NCI-H187 treated with DMSO at 0.1 percent for 48 hours (cell line): ENCODE results near the gene TFPI2.

ENCODE experiments used
- DNase-seq: peaks from one replicate; lab custom pipeline; 2025; lab: John Stamatoyannopoulos, UW

TFPI2 gene

GRCh38 chr7:93906267-93906666, 15.7 kb upstream of the TFPI2 start, which contains the start of gene GNGT1:
Gene GNGT1, plus strand, starts transcription at chr7:93906567. Its CDS starts 180 bp downstream, at chr7:93906747.
- no peak for DNase-seq

DNA sequence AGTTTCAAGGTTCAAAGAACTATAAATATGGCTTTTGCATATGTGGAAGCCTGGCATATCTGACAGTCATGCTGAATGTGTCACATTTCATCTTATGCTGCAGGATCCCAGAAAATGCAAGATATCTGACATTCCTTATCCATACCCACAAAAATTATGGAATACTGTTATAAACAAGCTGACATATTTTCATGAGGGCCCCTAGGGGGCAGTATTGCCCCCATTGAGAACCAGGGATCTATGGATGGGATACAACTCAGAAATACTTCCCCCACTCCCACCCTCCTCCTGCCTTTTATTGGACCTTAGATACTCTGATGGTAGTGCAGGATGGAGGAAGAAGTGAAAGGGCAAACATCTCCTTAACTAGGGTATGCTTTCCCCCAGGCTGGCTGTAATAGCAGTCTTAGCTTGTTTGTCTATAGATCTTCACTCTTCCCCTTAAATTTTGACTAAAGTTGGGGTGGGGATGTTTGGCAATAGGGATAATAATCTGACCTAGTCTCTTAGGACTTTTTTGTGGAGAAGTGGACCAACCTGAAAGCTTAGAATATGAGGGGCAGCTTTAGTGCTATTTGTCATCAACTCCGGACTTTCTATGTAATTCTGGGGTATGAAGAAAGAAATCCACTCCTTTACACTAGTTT, 12.3 kb upstream of the TFPI2 start:
- DNase-seq = no peak

DNA sequence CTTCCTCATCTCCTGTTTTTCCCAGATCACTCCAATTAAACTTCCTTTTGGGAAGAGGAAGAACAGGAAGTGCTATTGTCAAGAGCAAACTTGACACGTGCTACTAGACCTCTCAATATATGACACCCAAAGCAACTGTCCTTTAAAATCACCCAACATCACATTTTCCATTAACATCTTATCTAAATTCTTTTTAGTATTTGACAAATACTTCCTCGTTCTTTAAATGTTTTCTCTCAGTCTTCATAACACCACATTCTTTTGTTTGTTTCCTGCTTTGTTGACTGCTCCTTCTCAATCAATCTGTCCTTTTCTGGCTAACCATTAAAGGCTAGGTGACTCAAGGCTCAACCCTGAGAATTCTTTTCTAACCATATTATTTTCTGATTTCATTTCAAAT, 7.1 kb upstream of the TFPI2 start:
- DNase-seq = no peak

DNA sequence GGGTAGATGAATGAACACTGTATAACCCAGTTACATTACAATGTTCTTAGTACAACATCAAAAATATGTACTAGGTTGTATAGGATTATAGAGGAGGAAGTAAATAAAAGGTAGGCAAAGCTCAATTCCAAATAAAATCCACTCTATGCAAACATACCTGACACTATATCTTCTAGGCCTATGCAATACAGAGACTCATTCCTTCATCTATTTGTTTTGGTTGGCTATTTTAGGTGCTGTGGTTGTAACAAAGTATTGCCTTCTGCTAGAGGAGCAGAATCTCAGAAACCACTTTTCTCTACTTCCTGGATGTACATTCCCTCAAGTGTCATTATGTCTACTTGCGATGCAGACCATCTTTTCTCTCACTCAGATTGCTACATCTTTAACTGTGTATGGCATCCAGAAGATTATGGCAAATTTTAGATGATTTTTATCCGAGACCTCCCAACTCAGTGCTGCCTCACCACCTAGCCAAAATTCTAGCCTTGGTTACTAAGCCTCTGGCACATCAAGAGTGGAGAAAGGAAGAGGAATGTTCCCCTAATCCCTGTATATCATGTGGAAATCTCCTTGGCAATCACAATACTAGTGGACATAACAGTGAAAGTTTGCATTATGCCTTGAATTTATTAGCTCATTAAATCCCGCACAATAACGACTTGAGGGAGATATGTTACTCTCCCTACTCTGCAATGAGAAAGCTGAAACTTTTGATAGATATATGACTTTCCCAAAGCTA, 5.5 kb upstream of the TFPI2 start:
- DNase-seq = no peak

- no peak for DNase-seq
Observed at GRCh38 chr7:93894966-93895640, 4.5 kb upstream of the TFPI2 start.

GRCh38 chr7:93894426-93894825, 3.9 kb upstream of the TFPI2 start:
- no peak for DNase-seq

DNA sequence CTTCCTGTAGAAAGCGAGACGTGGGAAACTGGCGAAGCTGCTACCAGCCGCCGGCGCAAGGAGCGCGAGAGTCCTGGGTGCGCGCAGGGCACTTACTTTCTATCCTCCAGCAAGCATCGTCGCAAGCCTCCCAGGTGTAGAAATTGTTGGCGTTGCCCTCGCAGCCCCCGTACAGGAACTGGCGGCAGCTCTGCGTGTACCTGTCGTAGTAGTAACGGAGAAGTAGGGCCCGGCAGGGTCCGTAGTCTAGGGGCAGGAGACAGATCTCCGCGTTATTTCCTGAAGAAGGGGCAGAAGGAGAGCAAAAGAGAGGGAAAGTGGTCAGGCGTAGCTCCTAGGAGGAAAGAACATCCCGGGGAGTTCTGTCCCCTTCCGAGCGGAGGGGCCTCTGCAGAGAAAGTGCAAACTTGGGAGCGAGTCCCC, 501 bp downstream of the TFPI2 start:
- no peak for DNase-seq

DNA sequence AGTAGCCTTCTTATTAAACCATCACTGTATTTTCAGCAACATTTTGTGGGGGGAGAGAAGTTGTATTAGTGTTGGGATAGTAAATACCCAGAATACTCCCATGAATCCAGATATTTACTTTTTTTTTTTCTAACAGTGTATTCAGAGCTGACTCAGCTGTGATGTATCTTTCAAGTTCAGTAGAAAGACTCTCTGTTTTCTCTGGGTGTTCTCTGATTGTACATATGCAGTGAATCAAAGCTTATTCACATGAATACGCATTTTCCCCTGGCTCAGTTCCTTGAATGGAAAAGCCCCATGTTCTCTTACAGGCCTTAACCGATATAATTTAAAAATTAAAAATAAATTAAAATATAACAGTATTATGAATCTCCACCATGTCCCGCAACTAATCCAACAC, 1.3 kb downstream of the TFPI2 start:
- DNase-seq = no peak

GRCh38 chr7:93884541-93884940, 6.0 kb downstream of the TFPI2 start:
- no peak for DNase-seq

DNA sequence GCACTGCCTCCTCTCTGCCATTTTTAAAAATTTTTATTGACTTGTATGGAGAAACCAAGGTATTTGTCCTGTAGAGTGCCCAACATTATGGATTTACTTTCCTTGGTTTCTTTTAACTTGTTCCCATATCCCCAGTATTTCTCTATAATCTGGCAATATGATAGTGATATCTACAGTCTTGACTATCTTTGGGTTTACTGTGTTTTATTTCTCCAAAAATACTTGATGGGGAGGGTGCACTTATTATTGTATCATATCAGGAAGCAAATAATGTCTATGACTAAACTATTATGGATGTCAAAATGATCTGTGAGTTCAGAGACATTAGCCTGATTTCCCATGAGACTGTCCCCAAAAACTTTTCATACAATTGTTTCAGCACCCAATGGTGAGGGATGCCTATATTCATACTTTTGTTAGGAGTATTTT, 6.6 kb downstream of the TFPI2 start:
- no peak for DNase-seq

DNA sequence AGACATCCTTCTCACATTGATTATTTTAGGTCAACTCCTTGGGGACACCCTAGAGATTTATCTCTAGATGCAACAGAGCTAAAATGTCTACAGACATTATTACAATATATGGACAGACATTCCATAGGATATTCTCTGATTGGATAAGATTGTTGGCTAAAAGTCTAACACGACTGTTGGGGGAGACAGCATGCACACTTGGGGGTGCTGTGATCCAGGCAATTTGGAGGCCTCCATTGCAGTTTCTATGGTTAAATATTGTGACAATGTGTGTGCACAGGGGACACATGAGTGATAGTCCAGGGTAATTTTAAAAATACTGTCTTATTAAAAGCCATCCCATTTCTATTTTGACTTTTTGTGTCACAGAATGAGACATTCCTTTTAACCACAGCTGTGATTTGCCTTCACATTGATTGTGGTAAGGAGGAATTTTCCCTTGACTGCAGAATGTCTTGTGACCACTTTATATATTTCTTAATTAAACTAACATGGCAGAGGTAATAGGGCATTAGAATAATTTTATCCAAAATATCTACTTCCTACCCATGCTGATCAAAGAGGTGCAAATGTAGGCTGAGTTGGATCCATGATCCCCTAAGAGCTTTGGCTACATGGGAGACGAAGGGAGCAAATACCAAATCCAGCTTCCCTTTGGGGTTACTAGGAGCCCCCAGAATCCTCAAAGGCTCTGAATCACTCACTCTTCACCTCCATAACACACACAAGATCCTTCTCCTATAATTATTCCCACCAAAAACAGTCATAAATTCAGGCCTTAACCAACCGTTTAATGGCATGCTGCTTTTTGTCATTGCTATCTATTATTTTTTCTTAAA, 7.3 kb downstream of the TFPI2 start:
- no peak for DNase-seq

DNA sequence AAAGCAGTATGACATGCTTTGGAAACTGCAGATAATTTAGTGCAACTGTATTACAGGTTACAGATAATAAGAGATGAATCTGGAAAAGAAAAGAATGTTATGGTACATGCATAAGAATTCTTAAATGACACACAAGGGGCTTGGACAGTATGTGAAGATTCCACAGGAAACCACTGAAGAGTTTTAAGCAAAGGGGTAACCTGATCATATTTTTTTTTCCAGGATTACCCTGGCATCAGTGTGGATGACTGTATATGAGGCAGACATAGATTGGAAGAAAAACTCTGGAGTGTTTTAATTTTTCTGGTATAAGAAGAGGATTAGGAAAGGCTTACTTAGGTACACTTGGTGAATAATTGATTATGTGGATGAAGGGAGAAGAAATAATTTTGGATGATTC, 8.1 kb downstream of the TFPI2 start:
- no peak for DNase-seq

DNA sequence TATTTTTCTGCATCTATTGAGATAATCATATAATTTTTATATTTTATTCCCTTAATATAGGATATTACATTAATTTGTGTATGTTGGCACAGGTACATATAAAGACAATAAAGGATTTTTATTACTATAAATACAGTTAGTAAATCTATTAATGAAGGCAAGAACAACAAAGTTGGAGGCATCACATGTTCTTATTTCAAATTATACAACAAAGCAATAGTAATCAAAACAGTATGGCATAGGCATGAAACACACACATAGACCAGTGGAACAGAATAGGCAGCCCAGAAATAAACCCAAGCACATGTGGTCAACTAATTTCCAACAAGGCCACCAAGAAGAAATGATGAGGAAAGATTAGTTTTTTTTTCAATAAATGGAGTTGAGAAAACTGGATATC, 11.2 kb downstream of the TFPI2 start:
- DNase-seq = no peak

GRCh38 chr7:93877742-93878141, 12.8 kb downstream of the TFPI2 start:
- no peak for DNase-seq

- DNase-seq = no peak
Observed at GRCh38 chr7:93873998-93874574, 16.5 kb downstream of the TFPI2 start.

- DNase-seq = no peak
Observed at GRCh38 chr7:93866886-93867285, 23.7 kb downstream of the TFPI2 start.

- DNase-seq = no peak
Observed at GRCh38 chr7:93862651-93863050, 27.9 kb downstream of the TFPI2 start.

DNA sequence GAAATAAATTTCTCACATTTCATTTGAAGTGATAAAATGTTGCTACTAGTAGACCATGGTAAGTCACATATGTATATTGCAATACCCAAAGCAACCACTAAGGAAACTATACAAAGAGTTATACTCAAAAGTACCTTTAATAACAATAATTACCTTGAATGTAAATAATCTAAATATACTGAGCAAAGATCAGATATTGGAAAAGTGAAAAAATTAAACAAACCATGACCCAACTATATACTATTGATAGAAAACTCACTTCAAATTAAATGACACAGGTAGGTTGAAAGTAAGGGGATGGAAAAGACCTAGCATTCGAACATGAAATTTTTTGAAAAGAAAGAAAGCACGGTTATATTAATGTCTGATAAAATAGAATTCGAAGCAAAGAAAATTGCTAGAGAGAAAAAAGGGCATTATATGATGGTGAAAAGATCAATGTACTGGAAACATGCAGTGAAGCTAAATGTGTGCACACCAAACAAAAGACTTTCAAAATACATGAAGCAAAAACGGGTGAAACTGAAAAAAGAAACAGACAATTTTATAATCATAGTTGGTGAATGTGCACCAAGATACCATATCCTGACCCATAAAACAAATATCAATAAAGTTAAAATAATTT, 29.1 kb downstream of the TFPI2 start:
- DNase-seq = no peak

DNA sequence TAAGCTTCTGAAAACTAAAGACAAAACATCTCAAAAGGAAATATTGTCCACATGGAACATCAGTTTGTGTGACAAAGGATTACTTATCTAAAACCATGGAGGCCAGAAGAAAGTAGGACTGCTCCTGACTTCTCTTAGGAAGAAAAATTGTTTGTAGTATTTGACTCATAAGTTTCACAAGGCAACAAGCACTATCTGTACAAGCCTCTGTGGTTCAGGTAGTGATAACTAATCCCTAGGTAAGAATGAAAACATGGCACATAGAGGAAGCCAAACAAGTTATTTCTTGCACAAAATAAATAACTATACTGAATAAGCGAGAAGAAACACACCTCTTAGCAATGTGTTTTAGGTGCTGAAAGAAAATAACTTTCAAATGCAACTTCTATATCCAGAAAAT, 30.3 kb downstream of the TFPI2 start:
- no peak for DNase-seq

DNA sequence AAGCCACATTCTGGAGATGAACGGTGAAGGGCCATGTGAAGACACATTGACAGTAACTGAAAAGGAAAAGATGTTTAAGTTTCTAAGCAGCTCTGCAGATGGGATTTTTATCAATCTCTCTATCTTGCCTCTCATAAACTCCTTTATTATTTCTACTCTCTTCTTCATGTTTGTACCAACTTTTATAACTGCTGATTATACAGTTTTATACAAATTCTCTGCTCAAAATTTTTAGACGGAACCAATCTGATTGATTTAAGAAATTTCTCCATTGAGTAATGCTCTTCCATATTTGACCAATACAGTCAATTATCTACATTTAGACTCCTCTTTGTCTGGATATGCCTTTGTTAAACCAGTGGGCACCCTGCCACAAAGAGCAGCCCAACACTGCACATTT, 31.7 kb downstream of the TFPI2 start:
- no peak for DNase-seq

DNA sequence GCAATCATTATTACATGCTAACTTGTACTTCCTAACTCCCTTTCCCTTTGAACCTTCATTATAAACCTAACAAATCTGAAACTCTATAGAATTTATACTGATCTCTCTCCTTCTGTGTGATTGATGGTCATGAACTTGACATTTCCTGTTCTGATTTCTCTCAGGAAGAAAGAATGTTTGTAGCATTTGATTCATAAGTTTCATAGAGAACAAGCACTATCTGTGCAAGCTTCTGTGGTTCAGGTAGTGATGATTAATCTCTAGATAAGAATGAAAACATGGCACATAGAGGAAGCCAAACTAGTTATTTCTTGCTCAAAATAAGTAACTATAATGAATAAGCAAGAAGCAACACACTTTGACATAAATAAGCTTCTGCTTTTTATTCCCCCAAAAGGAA, 34.2 kb downstream of the TFPI2 start:
- no peak for DNase-seq
